GM18873 (cell line): ENCODE results near the gene CEP57.
"Not testable (repeated sequence)": the region's sequence is repeated elsewhere in the genome, so short reads cannot be mapped to it uniquely, and the experiment has no call there.

Experiments used
- ATAC-seq: cut with Tn5 transposase; IDR thresholded peaks from one replicate; pipeline ENCODE4 v1.9.1; 2021; ENCODE audit warnings: mild to moderate bottlenecking, moderate library complexity, moderate number of reproducible peaks; ENCODE audit not compliant: unreplicated experiment, low FRiP score

CEP57 gene

DNA sequence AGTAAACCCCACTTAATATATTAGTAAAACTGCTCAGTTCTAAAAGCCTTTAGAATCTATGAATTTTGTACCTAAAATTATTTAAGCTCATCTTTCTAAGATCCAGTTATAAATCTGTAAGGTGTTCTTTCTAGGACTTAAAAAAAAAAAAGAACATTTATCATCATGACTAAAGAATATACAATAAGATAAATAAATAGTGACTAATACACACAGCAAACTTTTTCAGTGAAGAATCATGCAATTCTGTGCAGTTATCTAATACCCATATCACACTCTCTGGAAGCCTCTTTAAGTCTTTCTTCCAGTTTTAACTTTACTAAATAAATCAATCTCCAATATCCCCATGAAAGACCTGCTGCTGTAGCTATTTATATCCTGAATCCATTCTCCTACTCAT is 59.8 kb downstream of the CEP57 start:
- no peak for ATAC-seq

DNA sequence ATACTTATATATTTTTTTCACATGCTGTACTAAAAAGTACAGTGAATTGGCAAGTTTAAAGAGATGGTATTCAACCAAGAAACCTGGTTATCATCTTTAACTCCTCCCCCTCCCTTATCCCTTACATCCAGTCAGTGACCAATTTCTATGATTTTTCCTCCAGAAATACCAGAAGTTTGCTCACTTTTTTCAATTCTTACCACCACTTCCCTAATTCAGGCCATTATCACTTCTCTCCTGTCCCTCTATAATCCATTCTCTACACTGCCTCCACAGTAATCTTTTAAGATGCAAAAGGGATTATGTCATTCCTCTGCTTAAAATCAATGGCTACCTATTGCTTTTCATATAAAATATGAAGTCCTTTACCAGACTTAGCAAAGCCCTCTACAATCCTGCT is 62.8 kb downstream of the CEP57 start:
- ATAC-seq, result no peak

DNA sequence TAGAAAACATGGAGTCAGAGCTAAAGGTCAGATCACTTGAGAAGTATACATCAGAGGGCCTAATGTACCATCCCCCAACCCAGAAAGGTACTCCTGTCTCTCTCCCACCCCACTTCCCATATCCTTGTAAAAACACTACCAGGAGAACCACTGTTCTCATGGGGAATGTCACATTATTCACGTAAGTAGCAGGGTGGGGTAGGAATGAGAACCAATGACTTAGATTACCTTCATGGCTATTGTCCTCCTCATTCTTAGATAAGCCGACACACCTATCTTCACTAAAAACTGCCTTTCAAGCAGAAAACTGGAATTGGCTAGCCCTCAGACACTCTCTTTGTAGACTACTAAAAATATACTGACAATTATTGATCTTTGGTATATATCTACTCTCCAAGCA is 63.6 kb downstream of the CEP57 start:
- ATAC-seq, result no peak

DNA sequence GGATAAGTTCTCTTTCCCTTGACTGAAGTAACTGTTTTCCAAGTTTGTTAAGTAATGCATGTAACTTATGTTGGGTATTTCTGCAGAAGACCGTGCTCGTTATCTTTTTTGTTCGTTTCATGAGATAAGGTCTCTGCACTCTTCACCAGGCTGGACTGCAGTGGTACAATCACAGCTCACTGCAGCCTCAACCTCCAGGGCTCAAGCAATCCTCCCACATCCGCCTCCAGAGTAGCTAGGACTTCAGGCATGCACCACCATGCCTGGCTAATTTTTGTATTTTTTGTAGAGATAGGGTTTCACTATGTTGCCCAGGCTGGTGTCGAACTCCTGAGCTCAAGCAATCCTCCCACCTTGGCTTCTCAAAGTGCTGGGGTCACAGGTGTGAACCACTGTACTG is 64.1 kb downstream of the CEP57 start:
- not testable (repeated sequence) for ATAC-seq

DNA sequence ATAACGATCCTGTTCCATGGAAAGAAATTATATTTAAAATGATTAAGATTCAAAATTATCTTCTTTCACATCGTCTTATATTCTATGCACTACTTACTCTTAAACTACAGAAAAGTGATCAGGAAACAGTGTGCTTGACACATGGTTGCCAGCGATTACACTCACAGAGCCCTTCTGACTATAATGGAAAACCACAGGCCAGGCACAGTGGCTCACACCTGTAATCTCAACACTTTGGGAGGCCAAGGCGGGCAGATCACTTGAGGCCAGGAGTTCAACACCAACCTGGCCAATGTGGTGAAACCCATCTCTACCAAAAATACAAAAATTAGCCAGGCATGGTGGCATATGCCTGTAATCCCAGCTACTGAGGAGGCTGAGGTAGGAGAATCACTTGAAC is 69.7 kb downstream of the CEP57 start:
- ATAC-seq, result not testable (repeated sequence)

DNA sequence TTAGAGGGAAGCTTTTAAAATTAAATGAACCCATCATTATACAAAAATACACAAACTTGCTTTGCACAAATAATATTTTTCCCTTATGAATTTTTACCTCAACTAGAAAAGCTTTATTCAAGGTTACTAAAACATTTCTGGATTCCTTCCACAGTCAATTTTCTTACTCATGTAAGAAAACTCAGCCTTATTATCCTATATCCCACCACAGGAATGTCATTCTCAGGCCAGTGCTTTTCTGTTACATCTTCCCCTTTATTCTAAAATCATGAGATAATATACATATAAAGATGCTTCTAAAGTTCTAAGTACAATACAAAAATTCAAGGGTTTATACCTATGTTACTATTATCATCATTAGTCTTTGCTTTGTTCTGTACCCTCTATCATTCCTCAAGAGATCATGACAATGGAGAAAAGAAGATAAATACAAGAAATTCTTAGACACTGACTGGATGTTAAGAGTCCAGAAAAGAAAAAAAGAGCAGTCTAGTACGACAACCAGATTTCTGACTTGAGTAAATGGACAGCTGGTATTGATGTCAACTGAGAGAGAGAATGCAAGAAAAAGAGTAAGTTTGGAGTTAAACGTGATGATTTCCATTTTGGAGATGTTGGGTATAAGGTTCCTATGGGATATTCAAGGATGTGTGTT is 73.3 kb downstream of the CEP57 start:
- ATAC-seq, result no peak

DNA sequence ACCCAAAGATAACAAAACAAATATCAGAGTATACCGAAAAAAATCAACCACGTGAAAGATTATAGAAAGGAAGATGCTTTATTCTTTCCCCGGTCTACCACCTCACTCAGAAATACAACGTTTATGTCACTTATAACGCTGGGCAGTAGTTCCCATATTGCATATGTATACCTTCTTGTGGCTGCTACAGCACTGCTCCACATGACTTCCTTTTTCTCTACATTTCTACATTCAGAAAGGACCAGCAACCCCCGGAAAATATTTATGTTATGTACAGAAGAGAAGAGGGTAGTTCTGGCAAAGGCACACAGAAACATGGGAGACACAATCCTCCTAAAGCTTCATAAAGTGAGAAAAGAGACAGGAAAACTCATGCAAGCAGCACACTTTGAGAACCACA is 76.8 kb downstream of the CEP57 start:
- ATAC-seq, result no peak

DNA sequence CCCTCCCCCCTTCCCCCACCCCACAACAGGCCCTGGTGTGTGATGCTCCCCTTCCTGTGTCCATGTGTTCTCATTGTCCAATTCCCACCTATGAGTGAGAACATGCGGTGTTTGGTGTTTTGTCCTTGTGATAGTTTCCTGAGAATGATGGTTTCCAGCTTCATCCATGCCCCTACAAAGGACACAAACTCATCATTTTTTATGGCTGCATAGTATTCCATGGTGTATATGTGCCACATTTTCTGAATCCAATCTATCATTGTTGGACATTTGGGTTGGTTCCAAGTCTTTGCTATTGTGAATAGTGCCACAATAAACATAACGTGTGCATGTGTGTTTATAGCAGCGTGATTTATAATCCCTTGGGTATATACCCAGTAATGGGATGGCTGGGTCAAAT is 80.6 kb downstream of the CEP57 start:
- not testable (repeated sequence) for ATAC-seq

DNA sequence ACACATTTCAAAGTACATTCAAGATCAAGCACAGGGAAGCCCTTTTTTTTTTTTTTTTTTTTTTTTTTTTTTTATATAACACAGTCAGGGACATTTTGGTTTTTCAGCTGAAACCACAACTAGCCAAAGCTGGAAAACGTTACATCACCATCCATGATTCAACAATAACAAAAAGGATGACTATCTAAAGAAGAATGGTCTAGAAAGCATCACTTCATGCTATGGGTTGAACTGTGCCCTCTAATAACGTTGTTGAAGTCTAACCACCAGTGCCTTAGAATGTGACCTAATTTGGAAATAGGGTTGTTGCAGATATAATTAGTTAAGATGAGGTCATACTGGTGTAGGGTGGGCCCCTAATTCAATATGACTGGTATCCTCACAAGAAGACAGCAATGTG is 87.0 kb downstream of the CEP57 start:
- no peak for ATAC-seq
